Trophoblast cell (in vitro differentiated cells and primary cell): ENCODE measurements around the gene LHCGR.
"Not testable (repeated sequence)": the region's sequence is repeated elsewhere in the genome, so short reads cannot be mapped to it uniquely, and the experiment has no call there.

Source experiments
- DNase-seq, 2 donors: peaks; one replicate each; pipeline ENCODE4 v3.0.0-alpha.2; 2016
- H2AFZ ChIP-seq: 2 replicates; pipeline ENCODE4 v1.6.1; 2013; ENCODE audit warnings: low read length, moderate library complexity, mild to moderate bottlenecking; ENCODE audit not compliant: insufficient read depth, poor library complexity
- H2AK5ac ChIP-seq: 2 replicates; pipeline ENCODE4 v1.6.1; 2013; ENCODE audit warnings: mild to moderate bottlenecking, low read length
- H2BK120ac ChIP-seq: 2 replicates; pipeline ENCODE4 v1.6.1; 2013; ENCODE audit warnings: low read length, mild to moderate bottlenecking, moderate library complexity; ENCODE audit not compliant: insufficient read depth, poor library complexity
- H2BK12ac ChIP-seq: 2 replicates; pipeline ENCODE4 v1.6.1; 2013; ENCODE audit warnings: mild to moderate bottlenecking, low read length, moderate library complexity
- H2BK5ac ChIP-seq: 2 replicates; pipeline ENCODE4 v1.6.1; 2013; ENCODE audit warnings: low read length, low read depth, moderate library complexity, mild to moderate bottlenecking; ENCODE audit not compliant: poor library complexity
- H3K14ac ChIP-seq: 2 replicates; pipeline ENCODE4 v1.6.1; 2013; ENCODE audit warnings: mild to moderate bottlenecking, low read length
- H3K18ac ChIP-seq: 2 replicates; pipeline ENCODE4 v1.6.1; 2013; ENCODE audit warnings: mild to moderate bottlenecking, low read length
- H3K23ac ChIP-seq: 2 replicates; pipeline ENCODE4 v1.6.1; 2013; ENCODE audit warnings: low read length
- H3K27ac ChIP-seq: 2 replicates; pipeline ENCODE4 v1.5.1; 2013; ENCODE audit warnings: low read depth, mild to moderate bottlenecking, inconsistent platforms, low read length, moderate library complexity
- H3K27me3 ChIP-seq: 2 replicates; pipeline ENCODE4 v1.6.1; 2013; ENCODE audit warnings: inconsistent platforms, mild to moderate bottlenecking, low read length, moderate library complexity; ENCODE audit not compliant: insufficient read depth
- H3K36me3 ChIP-seq, 2 experiments: 1 replicate in 1 of 2; 2 replicates in 1 of 2; pipeline ENCODE4 v1.6.1; 2013; ENCODE audit warnings: low read length in 2 of 2, mild to moderate bottlenecking in 2 of 2, moderate library complexity in 1 of 2; ENCODE audit not compliant: insufficient read depth in 2 of 2, control insufficient read depth in 1 of 2
- H3K4ac ChIP-seq: 2 replicates; pipeline ENCODE4 v1.6.1; 2013; ENCODE audit warnings: low read depth, mild to moderate bottlenecking, low read length, moderate library complexity
- H3K4me1 ChIP-seq, 2 experiments: 1 replicate in 1 of 2; 2 replicates in 1 of 2; pipeline ENCODE4 v1.6.1; 2013; ENCODE audit warnings: low read length in 2 of 2, mild to moderate bottlenecking in 2 of 2, moderate library complexity in 1 of 2; ENCODE audit not compliant: insufficient read depth in 2 of 2, control insufficient read depth in 1 of 2
- H3K4me2 ChIP-seq: 2 replicates; pipeline ENCODE4 v1.6.1; 2013; ENCODE audit warnings: inconsistent platforms, mild to moderate bottlenecking, low read length, moderate library complexity
- H3K4me3 ChIP-seq: 2 replicates; pipeline ENCODE4 v1.5.1; 2013; ENCODE audit warnings: mild to moderate bottlenecking, low read depth, low read length, inconsistent platforms
- H3K79me1 ChIP-seq: one replicate; pipeline ENCODE4 v1.6.1; 2013; ENCODE audit warnings: low read length
- H3K79me2 ChIP-seq: 2 replicates; pipeline ENCODE4 v1.6.1; 2013; ENCODE audit warnings: low read length, mild to moderate bottlenecking; ENCODE audit not compliant: control insufficient read depth, insufficient read depth, poor library complexity
- H3K9ac ChIP-seq: 2 replicates; pipeline ENCODE4 v1.6.1; 2013; ENCODE audit warnings: mild to moderate bottlenecking, low read length
- H3K9me3 ChIP-seq: 2 replicates; pipeline ENCODE4 v1.6.1; 2013; ENCODE audit warnings: low read depth, mild to moderate bottlenecking, control low read depth, inconsistent platforms, low read length; ENCODE audit not compliant: insufficient read depth
- H4K12ac ChIP-seq: 2 replicates; pipeline ENCODE4 v1.6.1; 2013; ENCODE audit warnings: low read depth, mild to moderate bottlenecking, low read length, moderate library complexity
- H4K8ac ChIP-seq: 2 replicates; pipeline ENCODE4 v1.6.1; 2013; ENCODE audit warnings: low read depth, mild to moderate bottlenecking, low read length, moderate library complexity
- H4K91ac ChIP-seq: one replicate; pipeline ENCODE4 v1.6.1; 2013; ENCODE audit warnings: low read depth, mild to moderate bottlenecking, low read length, moderate library complexity
- WGBS: extraction: QIAGEN DNeasy Blood & Tissue Kit; methylation state at CpG from one replicate; pipeline ENCODE4 v1.1.7; 2013; ENCODE audit warnings: missing lambda C conversion rate; ENCODE audit not compliant: insufficient read length, insufficient coverage; ENCODE audit errors: extremely low coverage; 5-methylcytosine and 5-hydroxymethylcytosine counted together

Gene LHCGR

DNA sequence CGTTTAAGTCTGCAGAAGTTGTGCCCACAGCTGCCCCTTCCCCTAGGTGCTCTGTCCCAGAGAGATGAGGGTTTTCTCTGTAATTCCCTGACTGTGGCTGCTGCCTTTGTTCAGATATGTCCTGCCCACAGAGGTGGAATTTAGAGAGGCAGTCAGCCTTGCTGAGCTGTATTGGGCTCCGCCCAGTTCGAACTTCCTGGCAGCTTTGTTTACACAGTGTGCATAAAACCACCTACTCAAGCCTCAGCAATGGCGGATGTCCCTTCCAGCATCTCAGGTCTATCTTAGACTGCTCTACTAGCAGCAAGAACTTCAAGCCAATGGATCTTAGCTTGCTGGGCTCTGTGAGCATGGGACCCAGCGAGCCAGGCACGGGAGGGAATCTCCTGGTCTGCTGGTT lies 48.1 kb downstream of the LHCGR start:
- Histone ChIP-seq H4K91ac (no peak overlapping the region), H3K79me2 (no peaks in the 10 kb centered on the region), H3K18ac (no peak overlapping the region), H3K27me3 (no peaks in the 10 kb centered on the region), H2BK120ac (no peak overlapping the region), H3K36me3 (no peaks in the 10 kb centered on the region), H3K4me3 (no peak overlapping the region), H3K23ac (no peak overlapping the region), H3K14ac (no peak overlapping the region), H2BK5ac (no peak overlapping the region), H2AFZ (no peak overlapping the region), H3K9ac (no peak overlapping the region), H3K4me1 (no peaks in the 10 kb centered on the region), H3K4ac (no peak overlapping the region), H2AK5ac (no peak overlapping the region), H2BK12ac (no peak overlapping the region), H3K79me1 (no peaks in the 10 kb centered on the region), H3K4me2 (no peak overlapping the region), H3K27ac (no peak overlapping the region), H4K8ac (peak overlapping the region; percentile 62), H3K9me3 (peaks cover 9% of the 10 kb centered on the region), H4K12ac (no peak overlapping the region)
- WGBS = no CpG with 5 or more reads among the region's 6 CpGs
- DNase-seq = no peak

DNA sequence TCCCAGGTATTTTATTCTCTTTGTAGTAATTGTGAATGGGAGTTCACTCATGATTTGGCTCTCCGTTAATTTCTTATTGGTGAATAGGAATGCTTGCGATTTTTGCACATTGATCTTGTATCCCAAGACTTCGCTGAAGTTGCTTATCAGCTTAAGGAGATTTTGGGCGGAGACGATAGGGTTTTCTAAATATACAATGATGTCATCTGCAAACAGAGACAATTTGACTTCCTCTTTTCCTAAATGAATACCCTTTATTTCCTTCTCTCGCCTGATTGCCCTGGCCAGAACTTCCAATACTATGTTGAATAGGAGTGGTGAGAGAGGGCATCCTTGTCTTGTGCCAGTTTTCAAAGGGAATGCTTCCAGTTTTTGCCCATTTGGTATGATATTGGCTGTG lies 51.9 kb downstream of the LHCGR start:
- not testable (repeated sequence) for H3K27ac ChIP-seq, H2BK12ac ChIP-seq, H3K14ac ChIP-seq, H3K36me3 ChIP-seq, H4K91ac ChIP-seq, H4K8ac ChIP-seq, H3K23ac ChIP-seq, H2AK5ac ChIP-seq, H3K9ac ChIP-seq, H3K79me1 ChIP-seq, H3K18ac ChIP-seq, H3K27me3 ChIP-seq, H2BK5ac ChIP-seq, H2AFZ ChIP-seq, H3K4me2 ChIP-seq, H3K4me3 ChIP-seq, H3K4ac ChIP-seq, H3K9me3 ChIP-seq, H3K4me1 ChIP-seq, H3K79me2 ChIP-seq, DNase-seq, H4K12ac ChIP-seq, H2BK120ac ChIP-seq
- WGBS = no CpG with 5 or more reads among the region's 6 CpGs

DNA sequence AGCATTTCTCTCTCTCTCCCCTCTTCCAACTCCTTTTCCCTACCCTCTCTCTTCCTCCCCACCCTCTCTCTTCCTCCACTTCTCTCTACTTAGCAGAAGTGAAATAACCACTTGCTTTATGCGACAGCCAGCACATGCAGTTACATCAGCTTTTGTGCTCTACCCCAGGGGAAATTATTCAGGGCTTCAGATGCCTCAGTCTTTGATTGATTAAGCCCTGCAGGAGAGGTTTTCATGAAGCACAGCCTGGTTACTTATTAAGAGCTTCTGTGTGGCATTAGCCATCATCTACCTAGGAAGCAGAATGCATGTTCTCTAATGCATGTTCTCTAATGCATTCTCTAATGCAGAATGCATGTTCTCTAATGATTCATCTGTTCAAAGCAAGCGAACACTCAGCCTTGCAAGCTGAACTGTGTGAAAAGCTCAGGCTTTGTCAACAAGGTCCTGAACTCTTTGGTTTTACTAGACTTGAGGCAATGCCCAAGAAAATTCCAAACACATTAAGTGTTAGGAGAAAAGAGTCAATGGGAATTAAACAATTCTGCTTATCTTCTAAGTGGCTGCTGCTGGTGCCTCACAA lies 56.1 kb downstream of the LHCGR start:
- no peak overlapping the region for H3K23ac ChIP-seq
- H3K9me3 ChIP-seq = no peaks in the 10 kb centered on the region
- H2AFZ ChIP-seq = no peak overlapping the region
- H3K79me2 ChIP-seq = no peaks in the 10 kb centered on the region
- no peak overlapping the region for H4K91ac ChIP-seq
- H3K18ac ChIP-seq = no peak overlapping the region
- H2BK120ac ChIP-seq = no peak overlapping the region
- H3K14ac ChIP-seq = no peak overlapping the region
- no peak overlapping the region for H4K12ac ChIP-seq
- no peaks in the 10 kb centered on the region for H3K36me3 ChIP-seq
- no peak overlapping the region for H3K4me2 ChIP-seq
- no peak for DNase-seq
- H3K27ac ChIP-seq = no peak overlapping the region
- H2BK12ac ChIP-seq = no peak overlapping the region
- H3K27me3 ChIP-seq = no peaks in the 10 kb centered on the region
- no CpG with 5 or more reads among the region's 2 CpGs for WGBS
- H3K4me3 ChIP-seq = no peak overlapping the region
- no peaks in the 10 kb centered on the region for H3K79me1 ChIP-seq
- no peak overlapping the region for H3K4ac ChIP-seq
- H3K4me1 ChIP-seq = no peaks in the 10 kb centered on the region
- H3K9ac ChIP-seq = no peak overlapping the region
- no peak overlapping the region for H4K8ac ChIP-seq
- no peak overlapping the region for H2BK5ac ChIP-seq
- H2AK5ac ChIP-seq = no peak overlapping the region

DNA sequence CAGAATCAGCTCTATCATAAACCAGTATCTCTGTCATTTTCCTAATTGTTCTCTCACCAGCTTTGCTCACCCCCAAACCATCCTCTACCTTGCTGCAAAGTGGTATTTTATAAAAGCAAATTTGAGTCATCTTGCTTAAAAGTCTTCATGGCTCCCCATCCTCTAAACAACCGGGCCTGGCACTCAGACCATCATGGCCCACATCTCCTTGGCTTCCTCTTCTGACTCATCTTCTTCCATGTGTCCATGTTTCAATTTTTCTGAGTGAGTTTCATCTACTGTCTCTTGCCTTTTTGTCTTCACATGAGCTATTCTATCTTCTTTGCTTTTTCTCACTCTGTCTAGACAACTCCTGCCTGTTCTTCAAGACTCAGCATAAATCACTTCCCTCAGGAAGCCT lies 58.6 kb downstream of the LHCGR start:
- Histone ChIP-seq H3K4me1 (peaks cover 0 to 5% of the 10 kb centered on the region in 2 experiments), H3K4ac (no peak overlapping the region), H4K12ac (no peak overlapping the region), H3K9ac (no peak overlapping the region), H3K27me3 (no peaks in the 10 kb centered on the region), H3K79me1 (peaks cover 4% of the 10 kb centered on the region), H2AFZ (no peak overlapping the region), H3K14ac (no peak overlapping the region), H3K4me2 (no peak overlapping the region), H3K79me2 (no peaks in the 10 kb centered on the region), H3K27ac (no peak overlapping the region), H4K8ac (no peak overlapping the region), H2AK5ac (no peak overlapping the region), H3K23ac (no peak overlapping the region), H2BK120ac (no peak overlapping the region), H3K4me3 (no peak overlapping the region), H4K91ac (no peak overlapping the region), H3K18ac (no peak overlapping the region), H2BK12ac (no peak overlapping the region), H3K9me3 (no peaks in the 10 kb centered on the region), H3K36me3 (no peaks in the 10 kb centered on the region), H2BK5ac (no peak overlapping the region)
- no CpG with 5 or more reads among the region's 1 CpG for WGBS
- peak; percentile 67 to 79 for DNase-seq
